GM23338 (cell line): ENCODE results near the gene MYLK4.

Experiments used
- EZH2 ChIP-seq: fragments of 200-600 bp; sonication (generic); IDR thresholded peaks from one replicate; pipeline ENCODE4 v1.8.0; 2017; ENCODE audit warnings: antibody characterized with exemption, mild to moderate bottlenecking, low read depth; ENCODE audit not compliant: unreplicated experiment
- POLR2AphosphoS5 ChIP-seq: IDR thresholded peaks from 2 replicates; pipeline ENCODE4 v1.6.1; 2016; ENCODE audit warnings: antibody characterized with exemption, low read depth

- no peak for TF ChIP-seq EZH2
- TF ChIP-seq POLR2AphosphoS5: no peak
Measured at GRCh38 chr6:2752477-2753109, 1.9 kb upstream of the MYLK4 start.
